Left colon (tissue), 2 donors: ENCODE data around the gene TREX2. TPM values are rescaled to one million over a fixed set of nuclear protein-coding genes. Genes with fewer than 3 reads are reported as not detected.

Source experiments
- ATAC-seq: fragments of 200-7000 bp; cut with Tn5 transposase; one replicate; pipeline ENCODE4 v1.9.1; 2020; ENCODE audit warnings: mild to moderate bottlenecking, moderate library complexity
- DNase-seq, 2 donors: peaks; one replicate each; pipeline ENCODE4 v3.0.0-alpha.2; 2020
- intact Hi-C, 2 donors: fragments of 100-400 bp; cut with DNase I in 1 of 2; cut with micrococcal nuclease in 1 of 2; formaldehyde crosslinking; loops; one replicate each; pipeline versions ENCODE4 v1.11.2 to v1.14.0; 2022; cut with DNase I, micrococcal nuclease
- total RNA-seq, 2 donors: library from RNA; stranded (reverse); fragmentation: NEBNext Ultra II Directional; extraction: Animal tissue kit (Norgen Biotek cat#: 25700); gene quantifications; one replicate each; pipeline ENCODE4 v1.2.1, GENCODE V29; 2021
- donor health status: DM: no; HTN: no; CAD: no.
- donor health status: DM: yes; HTN: yes; CAD: no.

TREX2 gene
- total RNA-seq, 2 donors from 2014 or later = 0.42 to 0.73 TPM

DNA sequence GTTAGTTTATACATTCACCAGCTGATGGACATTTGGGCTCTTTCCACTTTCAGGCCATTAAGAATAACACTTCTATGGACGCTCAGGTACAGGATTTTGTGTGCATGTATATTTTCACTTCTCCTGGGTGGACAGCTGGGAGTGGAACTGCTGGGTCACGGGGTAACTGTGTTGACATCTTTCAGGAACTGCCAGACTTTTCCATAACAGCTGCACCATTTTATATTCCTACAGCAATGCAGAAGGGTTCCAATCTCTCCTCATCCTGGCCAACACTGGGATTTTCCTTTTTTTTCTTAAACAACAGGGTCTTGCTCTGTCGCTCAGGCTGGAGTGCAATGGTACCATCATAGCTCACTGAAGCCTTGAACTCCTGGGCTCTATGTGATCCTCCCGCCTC is 12.6 kb upstream of the TREX2 start:
- DNase-seq = no peak
- intact Hi-C loops = no loop called here
- no peak for ATAC-seq

DNA sequence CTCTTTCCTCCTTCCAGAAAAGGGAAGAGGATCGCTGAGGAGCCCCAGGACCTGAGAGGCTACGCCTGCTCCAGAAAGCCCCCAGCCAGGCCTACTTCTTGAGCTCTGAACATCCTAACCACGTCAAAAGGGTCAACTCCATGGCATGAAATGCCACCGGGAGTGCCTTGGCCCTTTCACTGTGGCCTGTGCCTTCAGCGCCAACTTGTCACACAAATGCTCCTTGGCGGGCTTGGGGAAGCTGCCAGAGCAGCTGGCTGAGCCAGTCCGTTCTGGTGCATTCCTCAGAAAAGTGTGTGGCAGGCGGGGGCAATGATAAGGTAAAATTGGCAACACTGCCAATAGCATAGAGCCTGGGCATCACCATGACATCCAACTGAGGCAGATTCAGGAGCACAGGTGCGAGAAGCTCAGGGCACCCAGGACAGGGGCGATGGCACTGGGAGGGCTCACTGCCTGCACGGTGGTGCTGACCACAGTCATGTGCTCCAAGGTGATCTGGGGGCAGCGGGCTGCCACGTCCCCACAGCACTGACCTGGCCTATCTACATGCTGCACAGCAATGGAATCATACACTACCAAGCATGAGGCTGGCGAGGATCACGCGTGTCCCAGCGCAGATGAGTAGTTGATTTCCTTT is 12.1 kb upstream of the TREX2 start:
- no peak for DNase-seq
- intact Hi-C loops = no loop called here

DNA sequence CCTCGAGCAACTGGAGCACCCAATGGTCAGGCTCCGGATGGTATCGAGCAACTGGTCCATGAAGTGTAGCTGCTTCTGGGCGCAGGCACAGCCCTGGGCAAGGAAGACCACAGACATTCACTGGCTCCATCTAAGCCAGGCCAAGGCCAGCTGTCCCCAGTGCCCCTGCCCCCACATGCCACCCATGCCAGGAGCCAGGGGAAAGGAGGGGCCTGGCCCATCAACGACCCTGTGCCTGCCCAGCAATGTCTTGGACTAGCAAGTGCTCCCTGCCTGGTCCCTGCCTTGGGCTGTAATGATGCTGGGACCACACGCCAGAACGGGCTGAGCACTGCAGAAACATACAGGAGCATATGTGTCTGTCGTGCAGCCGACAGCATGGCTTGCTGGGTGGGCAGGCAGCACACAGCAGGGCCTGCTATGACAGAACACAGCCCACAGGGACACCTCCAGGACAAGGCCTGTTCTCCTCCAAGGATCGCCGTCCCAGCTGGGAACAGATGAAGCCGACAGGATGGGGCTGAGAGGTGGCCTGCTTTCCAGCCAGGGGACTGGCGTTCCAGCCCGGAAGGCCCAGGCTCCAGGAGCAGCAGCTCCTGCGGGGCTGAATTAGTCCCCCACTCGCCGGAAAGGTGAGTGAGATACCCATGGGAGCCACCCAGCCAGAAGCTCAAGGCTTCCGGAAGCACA is 11.4 kb upstream of the TREX2 start:
- no peak for ATAC-seq
- no peak for DNase-seq
- intact Hi-C loops = no loop called here

More for the DNA sequence above, 12.1 kb upstream of the TREX2 start:
- ATAC-seq = no peak

DNA sequence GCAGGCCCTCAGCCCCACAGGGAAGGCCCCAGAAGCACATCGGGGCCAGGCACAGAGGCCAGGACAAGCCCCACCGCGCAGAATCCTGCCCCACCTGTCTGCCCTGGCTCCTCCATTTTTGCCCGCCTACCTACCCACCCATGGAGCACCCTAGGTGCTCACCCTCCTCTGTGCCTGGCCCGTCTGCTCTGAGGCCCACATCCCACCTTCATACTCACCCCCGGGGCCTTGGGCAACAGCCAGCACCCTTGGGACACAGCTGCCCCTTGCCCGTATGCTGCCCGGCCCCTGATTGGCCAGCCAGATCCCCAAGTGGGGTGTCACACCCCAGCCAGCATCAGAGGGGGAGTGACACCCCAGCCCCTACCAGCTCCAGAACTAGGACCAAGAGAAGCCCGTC is 10.8 kb upstream of the TREX2 start:
- intact Hi-C loops = no loop called here
- ATAC-seq (no peak), DNase-seq (no peak)

DNA sequence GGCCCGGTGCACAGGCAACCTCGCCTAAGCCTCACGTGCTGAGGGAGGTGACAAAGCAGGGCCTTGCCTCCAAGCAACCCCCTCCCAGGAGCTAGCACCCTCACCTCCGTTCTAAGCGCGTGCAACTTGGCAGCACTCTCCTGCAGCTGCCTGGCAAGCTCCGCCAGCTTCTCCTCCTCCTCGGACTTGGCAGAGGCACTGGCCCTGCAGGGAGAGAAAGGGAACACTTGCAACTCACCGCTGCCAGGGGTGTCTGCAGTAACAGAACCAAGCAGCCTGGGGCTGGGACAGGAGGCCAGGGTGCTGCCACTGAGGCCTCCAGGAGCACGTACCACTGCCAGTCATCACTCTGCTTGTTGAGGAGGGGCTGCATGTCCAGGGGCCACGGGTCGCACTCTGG is 10.3 kb upstream of the TREX2 start:
- intact Hi-C loops = no loop called here
- ATAC-seq (no peak), DNase-seq (no peak)

DNA sequence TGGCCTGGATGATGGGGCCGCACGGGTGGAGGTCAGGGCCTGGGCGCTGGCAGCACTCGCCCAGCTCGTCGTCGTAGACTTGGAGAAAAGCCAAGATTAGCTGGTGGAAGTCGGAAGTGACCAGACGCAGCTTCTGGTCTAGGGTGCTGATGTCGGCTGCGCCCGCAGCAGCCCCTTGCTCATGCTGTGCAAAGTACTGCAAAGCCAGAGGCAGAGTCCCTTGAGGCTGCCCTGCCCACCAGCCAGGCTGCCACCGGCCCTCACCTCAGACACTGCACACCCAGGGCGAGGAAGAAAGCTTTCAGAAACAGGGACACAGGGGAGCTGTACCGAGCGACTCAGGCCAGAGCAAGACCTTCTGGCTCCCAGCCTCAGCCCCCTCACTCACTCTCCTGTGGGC is 9.7 kb upstream of the TREX2 start:
- DNase-seq (no peak), ATAC-seq (no peak)
- intact Hi-C loops = no loop called here

DNA sequence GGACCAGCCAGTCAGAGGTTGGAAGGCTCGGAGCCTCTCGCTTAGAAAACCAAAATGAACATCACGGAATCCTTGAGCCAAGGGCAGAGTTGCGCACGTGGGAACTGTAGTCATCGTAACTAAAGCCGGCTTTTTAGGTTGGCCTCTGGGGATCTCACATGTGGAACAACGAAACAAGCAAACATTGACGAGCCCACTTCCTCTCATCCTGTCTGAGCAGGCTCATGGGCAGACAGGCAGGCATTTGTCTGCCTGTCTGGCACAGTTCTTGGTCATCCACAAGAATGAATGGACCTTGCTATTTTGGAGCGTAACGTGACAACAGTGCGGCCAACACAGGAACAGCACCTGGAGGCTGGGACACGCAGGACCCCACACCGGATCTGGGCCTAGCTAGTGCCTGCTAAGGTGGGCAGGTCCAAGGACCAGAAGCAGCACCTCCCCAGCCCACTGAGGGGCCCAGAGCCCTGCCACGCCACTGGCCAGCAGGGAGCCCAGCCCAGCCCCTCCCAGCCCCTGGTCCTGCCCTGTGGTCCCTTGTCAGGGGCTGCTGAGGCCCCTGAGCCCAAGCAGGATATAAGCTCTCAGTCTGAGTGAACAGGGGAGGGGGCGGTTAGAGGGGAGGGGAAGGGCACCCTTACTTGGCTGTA is 9.2 kb upstream of the TREX2 start:
- intact Hi-C loops = no loop called here
- ATAC-seq (no peak), DNase-seq (no peak)

DNA sequence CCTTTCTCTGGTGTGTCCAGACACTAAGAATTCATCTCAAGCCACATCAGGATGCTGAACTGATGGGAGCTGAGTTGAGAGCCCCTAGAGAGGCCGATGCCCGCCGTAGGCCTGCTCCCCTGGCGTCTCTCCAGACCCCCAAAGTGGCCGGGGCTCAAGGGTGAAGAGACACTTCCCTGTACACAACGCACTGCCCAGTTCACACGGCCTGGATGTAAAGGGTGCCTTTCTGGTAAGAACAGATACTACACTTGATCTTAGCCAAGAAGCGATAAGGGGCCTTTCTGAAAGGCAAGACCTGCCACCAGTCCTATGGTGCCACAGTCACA is 5.1 kb upstream of the TREX2 start:
- no peak for ATAC-seq
- intact Hi-C loops = no loop called here
- DNase-seq = no peak

DNA sequence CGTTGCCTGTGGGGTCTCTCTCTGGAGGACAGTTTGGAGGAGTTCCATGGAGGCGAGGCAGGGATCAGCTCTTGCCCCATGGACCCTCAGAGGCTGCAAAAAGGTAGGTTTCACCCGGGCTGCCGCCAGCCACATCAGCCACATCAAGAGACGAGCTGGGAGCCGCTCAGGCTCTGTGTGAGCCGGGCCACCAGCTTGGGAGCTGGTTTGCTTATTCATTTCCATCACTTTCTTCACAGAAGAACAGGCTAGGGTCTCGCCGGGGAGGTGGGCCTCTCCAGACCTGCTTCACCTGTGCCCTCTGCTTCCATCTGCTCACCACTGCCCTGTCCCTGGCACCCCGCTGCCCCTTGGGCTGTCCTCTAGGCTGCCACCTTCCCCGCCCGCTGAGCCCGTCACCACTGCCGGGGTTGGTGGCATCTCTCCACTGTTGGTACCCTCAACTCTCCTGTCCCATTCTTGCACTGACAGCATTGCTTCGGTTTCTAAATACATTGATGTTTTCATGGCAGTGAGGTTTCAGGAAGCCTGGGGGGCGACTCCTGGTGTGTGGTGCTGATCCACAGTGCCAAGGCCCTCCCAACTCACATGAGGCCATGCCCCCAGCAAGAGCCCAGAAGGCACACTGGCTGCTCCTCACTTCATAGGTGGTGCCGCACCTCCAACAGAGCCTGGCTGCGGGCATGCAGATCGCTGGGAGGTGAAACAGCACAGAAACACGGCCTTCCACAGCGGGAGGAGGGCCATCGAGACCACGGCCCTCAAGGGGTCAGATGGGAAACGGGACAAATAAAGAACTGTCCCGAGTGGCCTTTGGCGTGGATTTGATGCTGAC is 4.5 kb upstream of the TREX2 start:
- DNase-seq = no peak
- intact Hi-C loops = no loop called here

DNA sequence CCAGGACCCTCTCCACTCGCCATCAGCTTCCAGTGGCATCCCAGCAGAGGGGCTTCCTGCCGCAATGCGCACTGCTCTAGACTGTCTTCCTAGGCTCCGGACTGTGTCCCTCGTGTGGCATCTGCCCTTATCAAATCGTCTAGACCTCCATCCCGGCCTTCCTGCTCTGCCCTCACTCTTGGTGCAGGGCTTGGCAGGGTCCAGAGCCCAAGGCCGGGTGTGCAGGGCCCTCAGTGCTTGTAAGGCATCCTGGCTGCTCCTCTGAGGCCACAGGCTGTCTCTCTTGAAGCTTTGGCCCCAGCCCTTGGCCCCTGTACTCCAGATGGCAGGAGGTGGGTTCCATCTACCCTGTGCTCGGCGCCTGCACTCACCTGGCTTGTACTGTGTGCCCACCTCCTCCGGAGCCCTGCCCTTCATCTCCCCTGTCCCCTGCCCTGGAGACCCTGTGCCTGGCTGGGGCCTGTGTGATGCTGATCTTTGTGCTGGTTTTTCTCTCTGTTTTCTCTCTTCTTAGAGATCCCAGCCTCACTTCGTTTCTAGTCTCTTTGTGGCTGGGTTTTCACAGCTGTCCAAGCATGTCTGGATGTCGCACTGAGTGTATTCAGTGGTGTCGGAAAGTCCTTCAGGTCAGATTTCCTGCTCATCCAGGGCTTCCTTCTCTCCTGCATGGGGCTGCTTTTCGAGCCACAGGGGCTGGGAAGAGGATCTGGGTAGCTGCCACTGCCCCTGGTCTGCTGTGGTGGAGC is 3.7 kb upstream of the TREX2 start:
- no peak for DNase-seq
- intact Hi-C loops = no loop called here

More for the DNA sequence above, 4.5 kb upstream of the TREX2 start:
- ATAC-seq = no peak

DNA sequence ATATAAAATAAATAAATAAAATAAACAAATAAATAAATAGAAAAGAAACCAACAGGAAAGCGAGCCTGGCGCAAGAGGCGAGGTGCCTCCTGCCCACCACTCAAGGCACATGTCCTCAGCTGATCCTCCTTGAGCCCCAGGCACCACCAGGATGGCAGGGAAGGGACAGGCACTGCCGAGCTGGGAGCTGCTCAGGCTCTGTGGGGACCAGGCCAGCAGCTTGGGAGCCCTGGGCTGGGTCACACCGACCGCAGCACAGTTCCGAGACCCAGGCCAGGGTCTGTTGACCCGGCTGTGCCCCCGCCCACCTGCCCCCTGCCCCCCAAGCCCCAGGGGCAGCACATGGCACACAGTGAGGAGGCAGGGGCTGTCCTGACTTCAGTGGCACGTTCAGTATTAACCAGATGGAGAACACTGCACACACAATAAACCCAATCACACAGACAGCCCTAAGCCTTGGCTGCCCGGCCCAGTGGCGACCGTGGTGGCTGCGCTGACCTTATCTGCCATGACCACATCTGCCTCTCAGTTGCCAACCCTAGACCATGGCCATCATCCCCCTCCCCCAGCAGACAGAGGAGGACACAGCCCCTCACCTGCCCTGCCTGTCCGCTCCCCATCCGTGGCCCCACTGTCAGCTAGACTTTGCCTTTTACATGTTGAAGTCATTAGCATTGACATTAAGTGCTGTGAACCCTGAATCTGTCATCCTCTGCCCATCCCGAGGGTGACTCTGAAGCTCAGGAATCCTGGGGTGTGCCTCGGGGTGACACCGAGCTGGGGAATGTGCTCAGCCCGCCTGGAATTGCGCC is 2.9 kb upstream of the TREX2 start:
- intact Hi-C loops = no loop called here
- ATAC-seq (no peak), DNase-seq (no peak)

More for the DNA sequence above, 3.7 kb upstream of the TREX2 start:
- ATAC-seq = no peak

DNA sequence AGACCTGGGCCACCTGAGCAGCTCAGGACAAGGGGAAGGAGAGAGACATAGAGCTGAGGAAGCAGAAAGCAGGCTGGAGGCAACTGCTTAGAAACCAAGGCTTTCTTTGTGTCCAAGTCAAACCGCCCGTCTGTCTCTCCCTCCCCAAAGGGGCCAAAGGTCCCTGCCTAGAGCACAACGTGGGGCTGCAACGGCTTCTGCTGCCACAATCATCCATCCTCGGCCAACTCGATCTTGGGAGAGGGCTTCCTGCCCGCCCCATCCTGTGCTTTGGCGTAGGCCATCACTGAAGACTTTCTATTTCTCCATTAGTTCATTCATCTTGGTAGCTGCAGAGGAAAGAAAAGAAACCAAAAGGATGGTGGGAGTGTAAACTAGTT is 1.7 kb upstream of the TREX2 start:
- intact Hi-C loops = no loop called here
- ATAC-seq (no peak), DNase-seq (no peak)

DNA sequence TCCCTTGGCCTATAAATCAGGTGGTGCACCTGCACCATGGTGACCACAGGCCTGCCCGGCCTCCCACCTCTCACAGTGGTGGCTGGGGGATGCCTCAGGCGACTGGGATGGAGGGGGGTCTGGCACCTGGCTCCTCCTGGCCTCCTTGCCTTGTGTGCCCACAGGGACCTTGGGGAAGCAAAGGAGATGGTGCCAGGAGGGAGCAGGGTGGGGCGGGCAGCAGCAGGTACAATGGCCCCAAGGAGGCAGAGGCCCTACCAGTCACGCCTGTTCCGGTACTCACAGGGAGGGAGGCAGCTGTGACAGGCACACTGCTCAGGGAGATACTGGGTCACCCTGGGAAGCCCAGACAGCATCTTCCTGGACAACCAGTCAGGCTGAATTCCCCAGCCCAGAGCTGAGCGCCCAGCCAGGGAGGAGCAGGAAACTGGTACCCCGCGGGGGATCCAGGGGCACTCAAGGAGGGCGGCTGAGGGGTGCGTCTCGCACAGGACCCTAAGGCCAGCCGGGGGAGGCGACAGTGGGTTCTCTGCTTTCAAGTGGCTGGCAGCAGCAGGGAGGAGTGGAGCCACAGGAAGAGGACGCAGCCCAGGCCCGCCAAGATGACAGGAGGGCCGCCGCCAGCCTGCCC is 1.2 kb upstream of the TREX2 start:
- intact Hi-C loops = no loop called here
- ATAC-seq = no peak
- no peak for DNase-seq

DNA sequence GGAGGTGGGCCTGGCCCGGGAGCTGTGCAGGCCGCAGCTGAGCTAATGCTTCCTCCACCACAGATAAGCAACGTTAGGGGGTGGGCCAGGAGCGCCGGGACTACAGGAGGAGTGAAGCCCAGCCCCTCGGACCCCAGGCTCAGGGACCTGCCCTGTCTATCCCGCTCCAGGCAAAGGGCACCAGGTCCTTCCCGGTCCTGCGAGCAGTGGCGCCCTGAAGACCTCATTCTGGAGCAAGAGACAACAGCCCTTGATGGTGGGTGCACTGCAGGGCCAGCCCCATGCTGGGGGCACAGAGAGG is 730 bp upstream of the TREX2 start:
- ATAC-seq (no peak), DNase-seq (no peak)
- intact Hi-C loops = no loop called here

DNA sequence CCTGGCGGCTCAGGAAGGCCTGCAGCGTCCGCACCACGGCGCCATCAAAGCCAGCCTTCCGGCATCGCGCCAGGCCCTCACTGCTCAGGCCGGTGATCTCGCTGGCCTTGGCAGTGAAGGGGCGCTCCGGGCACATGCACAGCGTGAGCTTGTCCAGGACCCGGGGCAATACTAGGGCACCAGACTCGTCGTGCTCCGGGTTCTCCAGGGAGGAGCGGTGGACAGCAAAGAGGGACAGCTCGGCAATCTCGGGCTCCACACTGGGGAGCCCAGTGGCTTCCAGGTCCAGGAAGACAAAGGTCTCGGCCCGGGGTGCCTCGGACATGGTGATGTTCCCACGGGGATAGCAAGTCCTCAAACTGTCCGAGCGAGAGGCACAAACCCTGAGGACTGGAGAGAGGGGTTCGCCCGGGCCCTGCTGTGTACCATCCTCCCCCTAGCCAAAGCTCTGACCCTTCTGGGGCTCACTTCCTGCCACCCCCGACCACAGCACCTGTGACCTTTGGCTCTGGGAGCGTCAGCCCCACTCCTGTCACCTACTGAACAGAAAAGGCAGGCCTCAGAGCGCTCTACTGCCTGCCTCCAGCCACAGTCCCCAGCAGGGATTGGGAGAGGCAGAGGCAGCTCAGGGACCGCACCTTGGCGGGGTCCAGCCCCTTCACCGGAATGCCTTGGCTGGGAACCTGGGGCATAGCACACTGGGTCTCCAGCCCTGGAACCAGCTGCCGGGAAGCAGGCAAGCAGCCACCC is 575 bp downstream of the TREX2 start:
- DNase-seq (no peak), ATAC-seq (no peak)
- intact Hi-C loops = no loop called here

DNA sequence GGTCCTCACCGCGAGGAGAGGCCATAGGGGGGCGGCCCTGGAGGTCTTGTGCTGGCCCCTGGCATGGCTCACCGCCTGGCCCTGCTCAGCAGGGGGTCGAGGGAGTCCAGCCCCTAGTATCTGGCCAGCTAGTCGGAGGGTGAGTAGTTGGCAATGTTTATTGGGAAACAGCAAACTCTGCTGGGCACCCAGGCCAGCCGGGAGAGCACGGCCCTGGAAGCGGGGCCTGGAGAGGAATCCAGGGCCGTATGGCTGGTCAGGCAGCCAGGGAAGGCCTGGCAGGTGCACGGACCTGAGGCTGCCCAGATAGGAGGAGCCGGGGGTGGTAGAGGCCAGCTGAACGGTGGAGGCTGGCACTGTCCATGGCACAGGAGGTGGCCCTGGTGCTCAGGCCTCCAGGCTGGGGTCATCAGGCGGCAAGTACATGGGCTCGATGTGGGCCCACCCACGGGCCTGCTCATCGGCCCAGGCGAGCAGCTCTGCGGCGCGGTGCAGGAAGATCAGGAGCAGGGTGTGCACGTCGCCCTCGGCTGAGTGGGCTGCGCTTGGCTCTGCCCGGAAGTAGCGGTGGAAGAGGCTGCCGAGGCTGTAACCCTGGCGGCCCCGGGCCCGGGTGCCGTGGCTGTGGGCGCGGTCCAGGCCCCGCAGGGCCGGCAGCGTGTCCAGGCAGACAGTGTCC is 1.4 kb downstream of the TREX2 start:
- no peak for DNase-seq
- no peak for ATAC-seq
- intact Hi-C loops = no loop called here
